Fibroblast of pulmonary artery (primary cell): ENCODE data around the gene MB21D2.

Experiments used
- DNase-seq: peaks from one replicate; pipeline ENCODE4 v3.0.0-alpha.2; 2010; ENCODE audit warnings: low read depth
- H3K4me3 ChIP-seq: replicated peaks from 2 replicates; pipeline ENCODE4 v1.5.1; 2011; ENCODE audit warnings: low read depth, mild to moderate bottlenecking, control low read depth, low read length, moderate library complexity
- CTCF ChIP-seq: IDR thresholded peaks from 2 replicates; pipeline ENCODE4 v1.5.1; 2011; ENCODE audit warnings: mild to moderate bottlenecking, control low read depth, low read length, inconsistent platforms; ENCODE audit errors: missing control alignments

Gene MB21D2

GRCh38 chr3:192923731-192924130 is 6.1 kb upstream of the MB21D2 start:
- no peak overlapping the region for H3K4me3 ChIP-seq
- no peak for DNase-seq

GRCh38 chr3:192921793-192922192 is 4.1 kb upstream of the MB21D2 start:
- no peak overlapping the region for H3K4me3 ChIP-seq
- TF ChIP-seq CTCF = no peak
- no peak for DNase-seq

More at GRCh38 chr3:192923731-192924130, 6.1 kb upstream of the MB21D2 start:
- no peak for TF ChIP-seq CTCF

- DNase-seq = no peak
- TF ChIP-seq CTCF = no peak
- H3K4me3 ChIP-seq = no peak overlapping the region
These were observed 2.8 kb upstream of the MB21D2 start for GRCh38 chr3:192920411-192920810.

GRCh38 chr3:192919901-192920300 is 2.2 kb upstream of the MB21D2 start:
- H3K4me3 ChIP-seq = no peak overlapping the region
- TF ChIP-seq CTCF = no peak
- DNase-seq = no peak

- TF ChIP-seq CTCF = no peak
- H3K4me3 ChIP-seq = peak overlapping the region; percentile 96
- no peak for DNase-seq
These were observed 576 bp upstream of the MB21D2 start for GRCh38 chr3:192918275-192918588.

- no peak for TF ChIP-seq CTCF
- H3K4me3 ChIP-seq = peak overlapping the region; percentile 96
- peak; percentile 70 for DNase-seq
These were observed 640 bp downstream of the MB21D2 start for GRCh38 chr3:192917028-192917403.

- H3K4me3 ChIP-seq = peak overlapping the region; percentile 96
These were observed 1.2 kb downstream of the MB21D2 start for GRCh38 chr3:192916371-192917027.

More at GRCh38 chr3:192916371-192917027, 1.2 kb downstream of the MB21D2 start:
- peak; percentile 32 for DNase-seq
- no peak for TF ChIP-seq CTCF
